K562 (cell line): ENCODE measurements around the gene FBXO9.

Source experiments
- ATF1 ChIP-seq, 2 experiments: fragments of 450-650 bp in 1 of 2; IDR thresholded peaks; 2 replicates each; pipeline ENCODE4 v1.6.1; 2016; ENCODE audit warnings: missing compliant biosample characterization in 1 of 2, missing genetic modification characterization in 1 of 2
- BACH1 ChIP-seq: fragments of 200-800 bp; sonication (Bioruptor generic); IDR thresholded peaks from 2 replicates; pipeline ENCODE4 v1.6.1; 2016; ENCODE audit warnings: missing genetic modification characterization, missing compliant biosample characterization
- BCLAF1 ChIP-seq, 2 experiments: fragments of 450-650 bp in 1 of 2; IDR thresholded peaks; 2 replicates each; pipeline ENCODE4 v1.6.1; 2011 to 2017; ENCODE audit warnings: low read depth in 2 of 2, antibody characterized with exemption in 1 of 2, borderline replicate concordance in 1 of 2, low read length in 1 of 2, mild to moderate bottlenecking in 1 of 2, mixed read lengths in 1 of 2; ENCODE audit not compliant: control insufficient read depth in 1 of 2
- CHD1 ChIP-seq: fragments of 200-600 bp; sonication (generic); IDR thresholded peaks from one replicate; pipeline ENCODE4 v1.6.1; 2012; ENCODE audit warnings: mild to moderate bottlenecking, moderate library complexity, low read length, inconsistent platforms
- CTCF ChIP-seq, 3 experiments: IDR thresholded peaks in 2 of 3; conservative IDR thresholded peaks in 1 of 3; 2 replicates each; pipeline ENCODE4 v1.5.1; 2011 to 2012; ENCODE audit warnings: low read length in 3 of 3, mild to moderate bottlenecking in 3 of 3, control low read depth in 2 of 3, improper control_type of control experiment in 1 of 3, inconsistent platforms in 1 of 3, low read depth in 1 of 3, mixed read lengths in 1 of 3, moderate library complexity in 1 of 3; ENCODE audit not compliant: insufficient read depth in 2 of 3
- LARP7 ChIP-seq: fragments of 450-650 bp; IDR thresholded peaks from 2 replicates; pipeline ENCODE4 v1.6.1; 2016
- NRF1 ChIP-seq, 2 experiments: fragments of 450-650 bp; IDR thresholded peaks in 1 of 2; conservative IDR thresholded peaks in 1 of 2; 2 replicates each; pipeline ENCODE4 v1.6.1; 2014; ENCODE audit warnings: mild to moderate bottlenecking in 2 of 2
- PHF20 ChIP-seq: fragments of 450-650 bp; IDR thresholded peaks from 2 replicates; pipeline ENCODE4 v1.6.1; 2018; ENCODE audit not compliant: partially characterized antibody
- RFX1 ChIP-seq: fragments of 450-650 bp; IDR thresholded peaks from 2 replicates; pipeline ENCODE4 v1.6.1; 2016; ENCODE audit warnings: mild to moderate bottlenecking, moderate library complexity

GRCh38 chr6:53103993-53104675, 38.9 kb downstream of the FBXO9 start:
- peak in 2 of 3 experiments; percentile 27 to 44; a peak in 2 of 6 replicates for TF ChIP-seq CTCF (IDR thresholded peaks at IDR 0.05 in 2 of 3, conservative IDR thresholded peaks at IDR 0.05 in 1 of 3; ENCODE audit: insufficient read depth in 2 of 3, low read depth in 1 of 3, low read length in 3 of 3)
- TF ChIP-seq BACH1 (tag): no peak
- TF ChIP-seq NRF1 (conservative IDR thresholded peaks at IDR 0.05 in 1 of 2, IDR thresholded peaks at IDR 0.05 in 1 of 2): no peak
- TF ChIP-seq CHD1: no peak
- no peak for TF ChIP-seq RFX1
- no peak for TF ChIP-seq ATF1 (CRISPR knock-in tag; IDR thresholded peaks at IDR 0.05)
- TF ChIP-seq ATF1 (tag; IDR thresholded peaks at IDR 0.05): no peak
- TF ChIP-seq BCLAF1 (IDR thresholded peaks at IDR 0.05; ENCODE audit: borderline replicate concordance in 1 of 2, control insufficient read depth in 1 of 2, low read depth in 2 of 2, low read length in 1 of 2): no peak
- no peak for TF ChIP-seq LARP7
- no peak for TF ChIP-seq PHF20
